Measurements from ENCODE around the gene THEM4. TPM values are rescaled to one million over a fixed set of nuclear protein-coding genes. Genes with fewer than 3 reads are reported as not detected.

The THEM4 gene
- total and polyA plus RNA-seq, 12 donors = 13.9 to 32.5 (median 16.2) TPM

- ATAC-seq (no peak), DNase-seq (no peak)
- intact Hi-C loops (cut with DNase I) = no loop called here
- 87 to 90% methylated on average over 7 of the region's 7 CpGs for WGBS, 2 donors
- Histone ChIP-seq H3K9me3 (no peaks in the 10 kb centered on the region), H3K27ac (no peak overlapping the region), H3K27me3 (no peaks in the 10 kb centered on the region), H3K4me3 (no peak overlapping the region), H3K36me3 (no peaks in the 10 kb centered on the region), H3K4me1 (peaks cover 0 to 8% (median 0%) of the 10 kb centered on the region in 9 donors)
- TF ChIP-seq CTCF (IDR thresholded peaks at IDR 0.05) = no peak
Observed at GRCh38 chr1:151953409-151954094, 44.2 kb upstream of the THEM4 start.

GRCh38 chr1:151952811-151953210, 43.5 kb upstream of the THEM4 start:
- DNase-seq = no peak
- Histone ChIP-seq H3K4me1 (peaks cover 0 to 8% (median 0%) of the 10 kb centered on the region in 9 donors), H3K27ac (no peak overlapping the region), H3K36me3 (no peaks in the 10 kb centered on the region), H3K9me3 (no peaks in the 10 kb centered on the region), H3K27me3 (no peaks in the 10 kb centered on the region), H3K4me3 (no peak overlapping the region)
- WGBS, 2 donors = 83 to 88% methylated on average over 1 of the region's 1 CpG
- no peak for ATAC-seq
- intact Hi-C loops (cut with DNase I) = no loop called here
- no peak for TF ChIP-seq CTCF (IDR thresholded peaks at IDR 0.05)

GRCh38 chr1:151949371-151950193, 40.3 kb upstream of the THEM4 start:
- ATAC-seq = peak in 1 of 8 donors; percentile 12
- H3K36me3 ChIP-seq = no peaks in the 10 kb centered on the region
- 90 to 94% methylated on average over 18 of the region's 18 CpGs for WGBS, 2 donors
- no peaks in the 10 kb centered on the region for H3K27me3 ChIP-seq
- no peak overlapping the region for H3K4me3 ChIP-seq
- H3K9me3 ChIP-seq = no peaks in the 10 kb centered on the region
- intact Hi-C loops (cut with DNase I) = loop anchor here in 1 of 10 donors (5.0 kb wide), 1 partner anchor 43 kb away; the partner anchor contains the start of gene S100A10
- H3K27ac ChIP-seq = no peak overlapping the region
- peaks cover 5 to 31% (median 22%) of the 10 kb centered on the region in 9 donors for H3K4me1 ChIP-seq
- DNase-seq = no peak
- no peak for TF ChIP-seq CTCF (IDR thresholded peaks at IDR 0.05)

GRCh38 chr1:151948506-151948905, 39.2 kb upstream of the THEM4 start:
- no peak for ATAC-seq
- H3K27me3 ChIP-seq = no peaks in the 10 kb centered on the region
- no peak overlapping the region for H3K4me3 ChIP-seq
- intact Hi-C loops (cut with DNase I) = loop anchor here in 1 of 10 donors (5.0 kb wide), 1 partner anchor 44 kb away; the partner anchor contains the start of gene S100A10
- 75 to 77% methylated on average over 1 of the region's 1 CpG for WGBS, 2 donors
- no peak for TF ChIP-seq CTCF (IDR thresholded peaks at IDR 0.05)
- no peak overlapping the region for H3K27ac ChIP-seq
- no peaks in the 10 kb centered on the region for H3K36me3 ChIP-seq
- peaks cover 5 to 39% (median 31%) of the 10 kb centered on the region in 9 donors for H3K4me1 ChIP-seq
- no peaks in the 10 kb centered on the region for H3K9me3 ChIP-seq
- DNase-seq = no peak

Measured in heart right ventricle (tissue), 16 donors.